T-helper 22 cell (primary cell): ENCODE measurements around the gene MASP1.

Source experiments
- DNase-seq: peaks from one replicate; pipeline ENCODE4 v3.0.0-alpha.2; 2020; ENCODE audit warnings: low read depth

The MASP1 gene

DNA sequence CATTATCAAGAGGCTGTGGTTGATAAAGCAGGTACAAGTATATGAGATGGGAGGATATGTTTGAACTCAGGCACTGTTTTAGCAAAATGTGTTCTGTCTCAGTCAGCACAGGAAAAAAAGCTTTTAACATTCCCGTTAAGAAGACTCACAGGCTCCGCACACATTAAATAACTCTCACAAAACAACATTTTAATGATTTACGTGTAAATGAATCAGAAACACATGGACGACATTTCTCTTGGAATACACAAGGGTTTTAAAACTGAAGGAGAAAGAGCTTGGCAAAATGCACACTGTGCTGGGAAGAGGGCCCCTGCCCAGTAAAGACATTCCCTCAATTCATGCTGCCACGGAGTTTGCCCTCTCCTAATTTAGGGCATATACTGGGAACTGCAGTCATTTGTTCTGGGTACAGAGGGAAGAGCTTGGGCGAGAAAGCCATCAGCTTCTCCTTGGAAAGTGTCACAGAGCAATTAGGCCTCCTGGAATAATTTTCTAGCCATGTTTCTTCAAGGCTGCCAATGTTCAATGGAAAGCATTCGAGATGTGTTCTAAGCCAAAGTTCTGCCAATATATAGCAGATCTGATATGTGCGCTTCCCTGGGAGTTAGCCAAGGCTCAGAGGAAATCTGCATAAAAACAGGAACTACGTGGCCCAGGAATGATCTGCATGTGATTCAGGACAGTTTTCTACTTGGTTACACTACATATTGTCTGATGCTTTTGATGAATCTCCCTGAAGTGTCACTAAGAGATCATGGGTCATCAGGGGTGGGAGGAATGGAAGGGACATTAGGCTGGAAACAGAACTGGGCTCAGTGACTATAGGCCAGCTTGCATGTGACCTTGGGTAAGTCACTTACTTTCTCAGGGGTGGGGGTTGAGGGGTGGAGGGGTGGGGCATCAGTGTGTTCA is 2.2 kb upstream of the MASP1 start:
- DNase-seq = no peak

GRCh38 chr3:187292631-187293515 is 1.3 kb upstream of the MASP1 start:
- no peak for DNase-seq

- DNase-seq = no peak
Measured at GRCh38 chr3:187292181-187292580, 644 bp upstream of the MASP1 start.

DNA sequence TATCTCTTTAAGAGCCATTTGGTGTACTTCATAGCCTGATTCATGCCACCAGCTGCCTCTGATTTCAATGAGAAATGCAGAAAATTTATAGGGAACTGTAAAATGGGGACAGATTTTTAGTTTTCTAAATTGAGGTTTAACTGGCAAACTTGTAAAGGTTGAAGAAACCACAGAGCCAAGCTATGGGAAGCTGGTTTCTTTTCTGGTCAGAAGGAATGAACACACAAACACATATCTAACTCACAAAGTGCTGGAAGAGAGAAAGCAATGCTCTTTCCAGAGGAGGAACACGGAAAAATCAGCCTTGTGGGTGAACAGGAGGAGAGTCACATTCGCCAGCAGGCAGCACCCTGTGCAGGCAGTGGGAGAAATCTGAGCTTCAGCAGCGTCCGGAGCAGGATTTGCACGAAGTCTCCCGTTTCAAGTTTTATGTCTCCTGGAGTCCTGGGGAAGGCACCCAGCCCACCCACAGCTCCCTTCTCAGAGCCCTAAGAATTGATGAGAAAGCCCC is 481 bp downstream of the MASP1 start:
- DNase-seq = no peak

GRCh38 chr3:187290503-187290902 is 1.0 kb downstream of the MASP1 start:
- DNase-seq = no peak

DNA sequence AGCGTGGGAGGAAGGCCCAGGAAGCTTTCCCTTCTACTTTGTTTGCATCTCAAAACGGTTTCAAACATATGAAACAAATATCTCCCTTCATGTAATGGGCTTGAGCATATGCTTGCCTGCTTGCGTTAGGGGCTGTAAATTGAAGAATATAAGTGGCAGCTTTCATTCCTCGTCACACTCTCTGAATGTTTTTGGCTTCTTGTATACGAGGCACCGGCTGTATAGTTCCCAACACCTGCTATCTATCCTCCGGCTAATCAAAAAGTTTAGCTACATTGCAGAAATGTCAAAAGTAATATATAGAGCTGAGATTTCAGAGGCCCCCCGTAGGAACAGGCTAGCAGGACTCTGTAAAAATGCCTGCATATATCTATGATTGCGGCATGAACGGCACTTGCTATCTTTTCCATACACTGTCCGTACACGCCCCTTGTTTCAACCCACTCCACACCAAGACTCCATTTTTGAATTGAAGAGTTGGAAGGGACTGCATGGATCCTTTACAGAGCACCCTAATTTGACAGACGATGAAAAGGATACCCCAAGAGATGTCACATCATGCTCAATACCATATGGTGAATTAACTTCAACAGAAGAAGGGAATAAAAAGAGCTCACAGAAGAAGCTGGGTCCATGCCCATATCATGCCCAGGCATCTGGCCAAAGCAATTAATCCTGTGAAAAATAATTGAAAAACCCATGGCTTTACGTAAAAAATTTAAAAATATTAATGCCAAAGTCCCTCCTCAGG is 2.5 kb downstream of the MASP1 start:
- DNase-seq = no peak

DNA sequence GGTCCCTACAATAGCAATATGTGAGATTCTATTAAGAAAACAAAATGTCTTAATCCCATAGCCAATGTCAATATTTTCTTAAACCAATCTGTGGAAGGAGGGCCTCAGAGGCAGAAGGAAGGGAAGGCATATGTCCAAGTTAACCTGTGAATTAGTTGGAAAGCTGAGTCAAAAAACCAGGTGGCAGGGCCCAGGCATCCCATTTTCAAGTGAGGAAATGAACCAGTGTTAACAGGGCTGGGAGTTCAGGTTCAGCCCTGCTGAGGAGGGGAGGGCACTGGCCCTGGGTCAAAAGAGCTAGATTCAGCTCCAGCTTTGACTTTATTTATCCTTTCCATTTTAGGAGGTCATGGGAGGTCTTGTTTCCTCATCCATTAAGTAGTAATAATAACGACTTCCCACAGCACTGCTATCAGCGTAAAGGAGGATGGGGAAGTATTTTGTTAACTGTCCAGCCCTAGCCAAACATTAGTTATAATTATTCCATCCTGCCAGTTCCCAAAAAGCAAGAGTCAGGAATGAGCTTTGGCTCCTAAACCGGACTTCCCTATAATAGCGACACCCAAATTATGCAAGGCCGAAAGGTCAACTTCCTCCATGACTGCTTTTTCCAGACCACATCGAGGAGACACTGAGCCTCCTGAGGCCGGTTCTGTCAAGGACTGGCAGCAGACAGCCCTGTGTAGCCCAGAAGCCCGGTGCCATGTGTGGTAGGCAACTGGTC is 3.2 kb downstream of the MASP1 start:
- no peak for DNase-seq

- DNase-seq = no peak
Measured at GRCh38 chr3:187287256-187287655, 4.3 kb downstream of the MASP1 start.

GRCh38 chr3:187286467-187287059 is 5.0 kb downstream of the MASP1 start:
- DNase-seq = no peak

GRCh38 chr3:187281191-187281714 is 10.3 kb downstream of the MASP1 start:
- DNase-seq = no peak

DNA sequence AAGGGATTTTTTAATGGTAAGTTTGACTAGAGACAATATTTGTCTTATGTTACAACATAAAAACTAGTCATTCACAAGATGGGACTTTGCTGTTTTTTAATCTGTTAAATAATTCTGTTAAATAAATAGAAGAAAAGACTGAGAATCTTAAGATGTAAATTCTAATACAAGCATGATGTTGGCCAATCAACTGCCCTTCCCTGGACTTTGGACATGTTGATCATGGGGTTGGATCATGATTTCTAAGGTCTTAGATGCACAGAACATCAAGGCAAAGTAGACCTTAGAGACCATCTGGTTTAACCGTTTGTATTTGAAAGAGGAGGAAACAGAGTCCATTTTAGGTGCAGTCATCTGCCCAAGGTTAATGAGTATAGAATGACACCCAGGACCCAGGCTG is 10.9 kb downstream of the MASP1 start:
- DNase-seq = no peak

- no peak for DNase-seq
Measured at GRCh38 chr3:187277129-187277462, 14.4 kb downstream of the MASP1 start.

GRCh38 chr3:187276397-187277128 is 15.0 kb downstream of the MASP1 start:
- no peak for DNase-seq

DNA sequence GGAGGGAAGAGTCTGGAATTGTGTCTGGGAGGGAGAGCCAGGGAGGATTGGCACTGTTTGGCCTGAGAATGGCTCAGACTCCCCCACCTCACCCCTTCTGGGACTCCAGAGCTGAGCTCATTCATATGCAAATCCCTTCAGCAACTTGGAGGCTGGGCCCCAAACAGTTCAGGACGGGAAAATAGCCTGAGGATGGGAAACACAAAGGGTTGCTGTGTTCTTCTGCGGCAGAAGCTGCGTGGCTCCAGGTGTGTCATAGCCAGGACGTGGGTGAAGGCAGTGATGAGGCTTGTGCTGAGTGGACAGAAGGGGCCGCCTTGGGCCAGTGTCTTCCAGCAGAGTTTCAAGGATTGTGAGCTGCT is 16.6 kb downstream of the MASP1 start:
- DNase-seq = no peak

GRCh38 chr3:187274315-187274976 is 17.1 kb downstream of the MASP1 start:
- DNase-seq = no peak

DNA sequence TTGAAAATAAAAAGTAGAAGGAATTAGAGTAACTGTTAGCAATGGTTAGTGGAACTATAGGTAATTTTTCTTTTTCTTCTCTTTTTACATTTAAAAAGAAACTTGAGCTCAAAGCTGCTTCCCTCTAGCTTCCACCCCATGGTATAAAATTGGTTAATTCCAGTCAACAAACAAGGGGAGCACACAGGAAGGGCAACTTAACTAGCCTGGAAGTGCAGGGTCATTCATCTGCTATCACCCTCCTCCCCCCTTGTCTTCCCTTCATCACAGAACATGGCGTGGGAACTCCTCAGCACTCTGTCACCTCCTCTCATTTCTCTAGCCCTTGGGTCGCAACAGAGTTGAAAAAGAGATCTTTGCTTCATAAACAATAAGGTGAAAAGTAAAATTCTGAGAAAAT is 20.0 kb downstream of the MASP1 start:
- DNase-seq = no peak

DNA sequence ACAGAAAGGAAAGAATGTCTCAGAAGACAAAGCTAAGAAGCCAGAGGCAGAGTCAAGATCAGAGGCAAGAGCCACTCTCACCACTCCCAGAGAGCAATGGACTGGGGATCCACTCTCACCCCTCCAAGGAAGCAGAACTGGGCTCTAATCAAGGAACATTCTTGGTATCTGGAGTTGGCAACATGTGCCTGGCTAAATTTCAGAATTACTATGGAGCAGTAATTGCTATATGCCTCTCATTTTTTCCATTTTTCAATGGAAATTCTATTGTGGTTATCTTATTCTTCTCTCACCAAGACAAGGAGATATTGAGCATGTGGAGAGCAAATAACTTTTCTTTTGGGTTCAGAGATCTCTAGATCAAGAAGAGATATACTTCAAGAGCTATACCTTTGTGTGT is 22.1 kb downstream of the MASP1 start:
- DNase-seq = no peak

GRCh38 chr3:187267306-187267705 is 24.2 kb downstream of the MASP1 start:
- no peak for DNase-seq

DNA sequence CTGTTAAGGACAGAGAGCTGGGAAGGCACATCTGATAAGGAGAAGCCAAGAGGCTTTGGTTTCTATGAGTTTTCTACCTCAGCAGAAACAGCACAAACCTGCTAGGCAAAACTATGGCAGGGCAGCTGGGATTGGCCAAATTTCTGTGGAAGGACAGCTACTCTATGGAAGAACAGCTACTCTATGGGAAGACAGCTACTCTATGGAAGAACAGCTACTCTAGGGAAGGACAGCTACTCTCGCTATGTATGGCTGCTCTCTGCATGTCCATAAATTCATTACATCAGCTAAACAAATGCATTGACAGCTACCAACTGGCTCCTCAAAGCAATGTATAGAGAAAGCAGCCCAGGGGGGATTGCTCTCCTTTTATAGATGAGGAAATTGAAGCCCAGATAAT is 24.8 kb downstream of the MASP1 start:
- DNase-seq = no peak

DNA sequence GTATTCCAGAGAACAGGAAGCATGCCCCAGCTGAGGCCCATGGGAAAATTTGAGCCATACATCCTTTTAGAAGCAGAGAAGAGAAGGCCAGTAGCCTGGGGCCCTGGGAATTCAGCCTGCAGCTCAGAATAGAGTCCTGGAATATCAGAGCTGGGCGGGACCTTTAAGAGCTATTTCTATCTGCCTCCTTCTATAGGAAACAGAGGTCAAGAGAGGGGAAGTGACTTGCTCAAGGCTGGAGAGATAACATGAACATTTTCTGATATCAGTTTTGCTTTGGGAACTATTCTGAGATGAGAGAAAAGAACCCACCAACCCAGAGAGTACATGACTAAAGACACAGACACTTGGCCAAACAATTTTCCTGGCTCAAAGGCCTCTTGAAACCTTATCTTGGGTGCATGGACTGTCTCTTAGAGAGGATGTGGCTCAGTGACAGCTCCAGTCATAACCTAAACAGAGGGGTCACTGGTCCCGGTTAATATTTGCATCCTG is 26.0 kb downstream of the MASP1 start:
- DNase-seq = no peak
